ENCODE measurements around the gene TOM1L2.
A peak's percentile ranks its signal among the peaks of the same experiment; 100 is the strongest.
"Not testable (repeated sequence)": the region's sequence is repeated elsewhere in the genome, so short reads cannot be mapped to it uniquely, and the experiment has no call there.

Gene TOM1L2

DNA sequence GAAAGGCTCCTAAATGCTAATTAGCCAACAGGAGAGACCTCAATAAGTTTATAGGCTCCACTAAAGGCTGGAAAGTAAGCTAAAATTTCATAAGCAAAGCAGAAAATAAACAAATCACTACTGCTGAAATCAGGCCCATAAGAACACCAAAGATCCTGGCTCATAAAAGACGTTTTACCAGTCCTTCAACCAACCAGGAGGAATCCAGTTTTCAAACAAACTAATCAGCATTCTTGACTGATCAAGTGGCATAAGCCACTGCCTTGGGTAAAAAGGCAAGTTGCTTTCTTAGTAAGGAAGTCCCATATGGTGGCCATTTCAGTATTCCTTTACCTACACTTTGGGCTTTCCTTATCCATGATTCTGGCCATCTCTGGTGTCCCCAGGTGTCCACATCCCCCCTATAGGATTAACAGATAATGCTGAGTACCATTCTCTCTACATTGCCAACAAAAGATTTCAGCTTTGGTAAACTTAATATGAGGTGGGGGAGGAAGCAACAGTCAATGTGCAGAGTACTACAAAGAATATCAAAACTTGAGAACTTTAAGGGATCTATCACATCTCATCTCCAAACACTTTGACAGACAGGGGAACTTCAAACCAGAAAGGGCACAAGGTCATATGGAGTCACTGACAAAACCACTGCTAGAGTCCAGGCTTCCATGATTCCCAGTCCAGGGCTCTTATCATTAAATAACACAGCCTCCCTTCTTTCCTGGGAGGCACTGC, 1.3 kb downstream of the TOM1L2 start:
- DNase-seq, result no peak

GRCh38 chr17:17966399-17966798, 5.8 kb downstream of the TOM1L2 start:
- DNase-seq, result no peak

DNA sequence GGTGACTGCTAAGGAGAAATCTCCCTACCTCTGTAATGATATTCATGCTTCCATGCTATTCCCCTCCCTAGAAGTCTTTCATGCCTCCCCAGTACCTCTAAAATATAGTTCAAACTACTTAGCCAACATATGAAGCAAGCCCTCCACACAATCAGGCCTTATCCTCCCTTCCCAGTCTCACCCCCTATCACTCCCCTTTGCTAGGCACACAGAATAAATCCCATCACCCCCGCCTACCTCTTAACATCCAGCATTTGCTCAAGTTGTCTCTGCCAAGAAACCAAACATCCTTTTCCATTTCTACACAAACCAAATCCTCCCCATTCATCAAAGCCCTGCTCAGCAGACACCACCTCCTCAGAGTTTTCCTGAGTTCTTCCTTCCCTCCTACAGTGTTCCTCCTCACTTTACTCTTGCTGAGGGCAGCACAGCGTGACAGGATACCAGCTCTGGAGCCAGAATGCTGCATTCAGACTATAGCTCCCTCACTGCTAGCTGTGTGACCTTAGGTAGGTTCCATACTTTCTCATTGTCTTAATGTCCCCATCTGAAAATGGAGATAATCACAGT, 7.0 kb downstream of the TOM1L2 start:
- DNase-seq, result no peak

DNA sequence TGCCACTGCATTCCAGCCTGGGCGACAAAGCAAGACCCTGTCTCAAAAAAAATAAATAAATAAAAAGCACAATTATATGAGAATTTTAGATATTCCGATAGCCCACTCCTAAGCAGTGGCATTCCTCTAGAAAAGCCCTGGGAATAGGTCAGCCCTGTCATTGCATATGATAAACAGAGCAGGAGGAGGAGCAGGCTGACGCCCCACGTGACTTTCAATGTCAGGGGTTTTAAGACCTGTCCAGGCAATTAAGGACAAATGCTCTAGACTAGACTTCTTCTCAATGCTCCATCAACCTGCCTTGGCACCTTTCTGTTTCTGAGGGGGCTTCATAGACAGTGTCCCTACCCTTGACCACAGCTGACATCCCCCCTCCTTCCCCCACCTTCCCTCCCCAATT, 7.5 kb downstream of the TOM1L2 start:
- no peak for DNase-seq

DNA sequence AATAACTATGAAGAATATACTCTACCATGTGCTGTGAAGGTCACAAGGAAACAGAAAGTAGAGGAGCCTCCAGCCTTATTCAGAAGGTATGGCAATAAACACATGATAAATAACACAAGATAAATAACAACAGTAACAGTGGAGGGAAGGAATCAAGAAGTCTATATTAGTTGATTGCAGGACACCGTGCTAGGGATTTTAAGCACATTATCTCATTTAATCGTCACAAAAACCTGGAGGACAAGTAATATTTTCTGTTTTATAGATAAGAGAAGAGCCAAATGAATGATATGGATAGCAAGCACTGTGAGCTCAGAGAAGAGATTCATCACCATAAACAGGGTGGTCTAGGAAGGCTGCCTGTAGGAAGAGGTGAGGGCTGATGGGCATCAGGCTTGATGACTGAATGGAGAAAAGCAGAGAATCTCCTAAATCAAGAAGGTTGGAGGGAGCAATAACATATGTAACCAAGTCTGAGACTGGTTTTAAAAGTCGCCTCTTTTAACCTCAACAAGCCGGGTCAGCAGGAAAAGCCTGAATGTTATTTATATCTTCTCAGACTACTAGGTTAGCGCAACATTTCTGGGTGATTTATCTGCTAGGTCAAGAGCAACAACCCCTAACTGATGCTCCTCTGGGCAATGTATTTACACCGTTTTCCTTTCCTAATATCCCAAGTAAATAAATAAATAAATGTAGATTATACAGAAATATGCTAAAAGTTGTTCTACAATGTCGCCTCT, 8.3 kb downstream of the TOM1L2 start:
- no peak for DNase-seq

- DNase-seq, result no peak
Observed at GRCh38 chr17:17963066-17963465, 9.1 kb downstream of the TOM1L2 start.

- DNase-seq, result no peak
Observed at GRCh38 chr17:17960500-17961030, 11.6 kb downstream of the TOM1L2 start.

- no peak for DNase-seq
Observed at GRCh38 chr17:17959520-17960361, 12.5 kb downstream of the TOM1L2 start.

GRCh38 chr17:17958982-17959381, 13.2 kb downstream of the TOM1L2 start:
- no peak for DNase-seq

DNA sequence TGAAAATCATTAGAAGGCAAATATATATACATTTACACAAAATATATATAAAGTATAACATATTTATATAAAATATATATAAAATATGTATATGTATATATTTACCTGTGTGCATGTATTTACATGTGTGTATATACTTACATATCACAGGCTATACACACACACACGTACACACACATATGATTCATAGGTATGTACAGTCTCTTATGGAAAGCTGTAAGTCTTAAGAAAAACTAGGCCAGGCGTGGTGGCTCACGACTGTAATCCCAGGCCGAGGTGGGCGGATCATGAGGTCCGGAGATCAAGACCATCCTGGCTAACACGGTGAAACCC, 14.7 kb downstream of the TOM1L2 start:
- no peak for DNase-seq

GRCh38 chr17:17955790-17956341, 16.3 kb downstream of the TOM1L2 start:
- DNase-seq, result not testable (repeated sequence)

DNA sequence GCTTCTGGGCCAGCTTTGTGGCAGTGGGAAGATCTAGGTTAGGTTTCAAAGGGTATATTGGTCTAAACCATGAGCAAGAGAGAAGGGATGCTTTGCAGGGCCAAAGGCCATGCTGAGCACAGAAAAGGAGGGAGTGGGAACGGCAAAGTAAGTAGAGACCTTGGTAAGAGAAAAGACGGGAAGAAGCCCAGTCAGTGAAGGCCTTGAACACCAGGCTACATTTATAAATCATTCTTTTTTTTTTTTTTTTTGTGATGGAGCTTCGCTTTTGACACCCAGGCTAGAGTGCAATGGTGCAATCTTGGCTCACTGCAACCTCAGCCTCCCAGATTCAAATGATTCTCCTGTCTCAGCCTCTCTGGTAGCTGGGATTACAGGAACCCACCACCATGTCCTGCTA, 18.1 kb downstream of the TOM1L2 start:
- DNase-seq, result no peak

DNA sequence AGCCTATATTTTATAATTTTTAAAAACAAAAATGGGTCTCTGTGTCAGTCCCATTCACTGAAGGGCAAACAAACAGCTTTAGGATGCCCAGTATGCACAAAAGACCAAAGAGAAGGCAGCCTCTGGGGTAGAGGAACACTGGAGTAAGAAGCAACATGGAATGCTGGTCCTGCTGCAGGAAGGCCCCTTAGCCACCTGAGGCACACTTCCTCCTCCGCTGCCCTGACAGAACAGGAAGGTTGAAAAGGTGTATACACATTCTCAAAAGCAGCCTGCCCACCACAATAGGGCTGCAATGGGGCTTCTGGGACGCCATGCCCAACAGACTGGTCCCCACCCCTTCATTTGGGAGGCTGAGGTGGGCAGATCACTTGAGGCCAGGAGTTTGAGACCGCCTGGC, 19.5 kb downstream of the TOM1L2 start:
- no peak for DNase-seq

- no peak for DNase-seq
Observed at GRCh38 chr17:17951524-17951923, 20.7 kb downstream of the TOM1L2 start.

DNA sequence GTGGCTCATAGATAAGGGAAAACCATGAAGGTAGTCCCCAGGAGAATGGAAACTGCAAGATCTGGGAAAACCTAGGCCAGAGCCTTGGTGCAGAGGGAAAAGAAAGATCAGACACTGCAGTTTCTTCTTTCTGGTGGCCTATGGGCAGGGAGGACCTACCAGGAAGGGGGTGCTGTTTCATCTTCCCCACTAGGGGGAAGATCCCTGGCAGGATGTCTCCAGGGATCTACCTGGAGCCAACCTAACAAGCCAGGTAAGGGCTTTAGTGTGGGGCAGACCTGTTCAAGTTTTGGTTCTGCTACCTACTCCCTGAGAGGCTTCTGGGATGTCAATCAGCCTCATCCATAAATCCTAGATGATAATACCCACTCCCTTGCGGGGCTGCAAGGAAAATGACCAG, 21.4 kb downstream of the TOM1L2 start:
- no peak for DNase-seq

- no peak for DNase-seq
Observed at GRCh38 chr17:17950347-17950746, 21.9 kb downstream of the TOM1L2 start.

GRCh38 chr17:17947966-17948365, 24.2 kb downstream of the TOM1L2 start:
- no peak for DNase-seq

DNA sequence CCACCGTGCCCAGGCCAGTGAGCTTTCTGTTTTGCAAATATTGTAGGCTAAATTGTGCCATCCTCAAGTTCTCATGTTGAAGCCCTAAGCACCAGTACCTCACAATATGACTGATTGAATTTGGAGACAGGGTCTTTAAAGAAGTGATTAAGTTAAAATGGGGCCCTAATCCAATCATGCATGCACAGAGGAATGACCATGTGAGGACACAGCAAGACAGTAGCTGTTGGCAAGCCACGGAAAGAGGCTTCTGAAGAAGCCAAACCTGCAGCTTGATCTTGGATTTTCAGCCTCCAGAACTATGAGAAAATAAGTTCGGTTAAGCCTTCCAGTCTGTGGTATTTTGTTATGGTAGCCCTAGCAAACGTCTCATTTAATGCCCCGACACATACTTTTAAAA, 24.9 kb downstream of the TOM1L2 start:
- no peak for DNase-seq

- no peak for DNase-seq
Observed at GRCh38 chr17:17946093-17946492, 26.1 kb downstream of the TOM1L2 start.

GRCh38 chr17:17944743-17945142, 27.5 kb downstream of the TOM1L2 start:
- DNase-seq, result peak in 1 of 14 donors; percentile 70

- DNase-seq, result peak in 1 of 14 donors; percentile 70
Observed at GRCh38 chr17:17944242-17944641, 28.0 kb downstream of the TOM1L2 start.

GRCh38 chr17:17943281-17943984, 28.8 kb downstream of the TOM1L2 start:
- DNase-seq, result no peak

Measured in C1 segment of cervical spinal cord (tissue), 14 donors.